Neural cell (in vitro differentiated cells): ENCODE measurements around the gene MACF1.

ENCODE experiments used
- EP300 ChIP-seq: fragments of 450-650 bp; conservative IDR thresholded peaks from 2 replicates; pipeline ENCODE4 v1.6.1; 2014; ENCODE audit warnings: antibody characterized with exemption, mild to moderate bottlenecking, moderate library complexity; ENCODE audit not compliant: poor library complexity, severe bottlenecking
- MXI1 ChIP-seq: fragments of 450-650 bp; conservative IDR thresholded peaks from 2 replicates; pipeline ENCODE4 v1.6.1; 2014; ENCODE audit warnings: antibody characterized with exemption, mild to moderate bottlenecking; ENCODE audit not compliant: poor library complexity, severe bottlenecking
- POLR2AphosphoS5 ChIP-seq: IDR thresholded peaks from 2 replicates; pipeline ENCODE4 v1.6.1; 2012
- RAD21 ChIP-seq: fragments of 450-650 bp; conservative IDR thresholded peaks from 2 replicates; pipeline ENCODE4 v1.6.1; 2014; ENCODE audit warnings: antibody characterized with exemption, mild to moderate bottlenecking, moderate library complexity
- TAF1 ChIP-seq: IDR thresholded peaks from 2 replicates; pipeline ENCODE4 v1.6.1; 2012; ENCODE audit warnings: low read depth
- TF ChIP-seq, protein P1 (sequence below): fragments of 450-650 bp; IDR thresholded peaks from 2 replicates; pipeline ENCODE4 v1.5.1; 2014; ENCODE audit warnings: antibody characterized with exemption, mild to moderate bottlenecking, moderate library complexity; ENCODE audit not compliant: poor library complexity, severe bottlenecking
- TF ChIP-seq, protein P2 (sequence below): IDR thresholded peaks from 2 replicates; pipeline ENCODE4 v1.6.1; 2012; ENCODE audit warnings: borderline replicate concordance

DNA sequence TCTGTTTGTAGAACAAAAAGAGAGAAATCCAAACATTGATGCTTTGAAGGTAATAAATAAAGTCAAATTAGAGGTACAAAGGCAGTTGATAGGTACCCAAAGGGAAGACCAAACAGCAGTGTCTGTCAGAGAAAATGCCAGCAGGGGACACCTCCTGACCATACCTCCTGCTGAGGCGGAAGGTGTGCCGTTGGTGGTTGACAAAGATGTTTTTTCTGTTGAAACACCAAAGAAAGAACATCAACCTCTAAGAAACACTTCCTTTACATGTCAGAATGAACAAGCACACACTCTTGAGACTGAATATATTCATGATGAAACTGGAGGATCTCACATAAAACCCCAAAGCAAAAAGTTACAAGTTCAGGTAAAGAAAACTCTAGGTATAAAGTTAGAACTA, 128.3 kb downstream of the MACF1 start:
- TF ChIP-seq, protein P1, sequence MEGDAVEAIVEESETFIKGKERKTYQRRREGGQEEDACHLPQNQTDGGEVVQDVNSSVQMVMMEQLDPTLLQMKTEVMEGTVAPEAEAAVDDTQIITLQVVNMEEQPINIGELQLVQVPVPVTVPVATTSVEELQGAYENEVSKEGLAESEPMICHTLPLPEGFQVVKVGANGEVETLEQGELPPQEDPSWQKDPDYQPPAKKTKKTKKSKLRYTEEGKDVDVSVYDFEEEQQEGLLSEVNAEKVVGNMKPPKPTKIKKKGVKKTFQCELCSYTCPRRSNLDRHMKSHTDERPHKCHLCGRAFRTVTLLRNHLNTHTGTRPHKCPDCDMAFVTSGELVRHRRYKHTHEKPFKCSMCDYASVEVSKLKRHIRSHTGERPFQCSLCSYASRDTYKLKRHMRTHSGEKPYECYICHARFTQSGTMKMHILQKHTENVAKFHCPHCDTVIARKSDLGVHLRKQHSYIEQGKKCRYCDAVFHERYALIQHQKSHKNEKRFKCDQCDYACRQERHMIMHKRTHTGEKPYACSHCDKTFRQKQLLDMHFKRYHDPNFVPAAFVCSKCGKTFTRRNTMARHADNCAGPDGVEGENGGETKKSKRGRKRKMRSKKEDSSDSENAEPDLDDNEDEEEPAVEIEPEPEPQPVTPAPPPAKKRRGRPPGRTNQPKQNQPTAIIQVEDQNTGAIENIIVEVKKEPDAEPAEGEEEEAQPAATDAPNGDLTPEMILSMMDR, result no peak
- TF ChIP-seq POLR2AphosphoS5, result no peak
- TF ChIP-seq RAD21, result no peak
- no peak for TF ChIP-seq EP300
- TF ChIP-seq, protein P2, sequence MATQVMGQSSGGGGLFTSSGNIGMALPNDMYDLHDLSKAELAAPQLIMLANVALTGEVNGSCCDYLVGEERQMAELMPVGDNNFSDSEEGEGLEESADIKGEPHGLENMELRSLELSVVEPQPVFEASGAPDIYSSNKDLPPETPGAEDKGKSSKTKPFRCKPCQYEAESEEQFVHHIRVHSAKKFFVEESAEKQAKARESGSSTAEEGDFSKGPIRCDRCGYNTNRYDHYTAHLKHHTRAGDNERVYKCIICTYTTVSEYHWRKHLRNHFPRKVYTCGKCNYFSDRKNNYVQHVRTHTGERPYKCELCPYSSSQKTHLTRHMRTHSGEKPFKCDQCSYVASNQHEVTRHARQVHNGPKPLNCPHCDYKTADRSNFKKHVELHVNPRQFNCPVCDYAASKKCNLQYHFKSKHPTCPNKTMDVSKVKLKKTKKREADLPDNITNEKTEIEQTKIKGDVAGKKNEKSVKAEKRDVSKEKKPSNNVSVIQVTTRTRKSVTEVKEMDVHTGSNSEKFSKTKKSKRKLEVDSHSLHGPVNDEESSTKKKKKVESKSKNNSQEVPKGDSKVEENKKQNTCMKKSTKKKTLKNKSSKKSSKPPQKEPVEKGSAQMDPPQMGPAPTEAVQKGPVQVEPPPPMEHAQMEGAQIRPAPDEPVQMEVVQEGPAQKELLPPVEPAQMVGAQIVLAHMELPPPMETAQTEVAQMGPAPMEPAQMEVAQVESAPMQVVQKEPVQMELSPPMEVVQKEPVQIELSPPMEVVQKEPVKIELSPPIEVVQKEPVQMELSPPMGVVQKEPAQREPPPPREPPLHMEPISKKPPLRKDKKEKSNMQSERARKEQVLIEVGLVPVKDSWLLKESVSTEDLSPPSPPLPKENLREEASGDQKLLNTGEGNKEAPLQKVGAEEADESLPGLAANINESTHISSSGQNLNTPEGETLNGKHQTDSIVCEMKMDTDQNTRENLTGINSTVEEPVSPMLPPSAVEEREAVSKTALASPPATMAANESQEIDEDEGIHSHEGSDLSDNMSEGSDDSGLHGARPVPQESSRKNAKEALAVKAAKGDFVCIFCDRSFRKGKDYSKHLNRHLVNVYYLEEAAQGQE, result no peak
- TF ChIP-seq MXI1, result no peak
- no peak for TF ChIP-seq TAF1
